ENCODE results near the gene PNP.
A peak's percentile ranks its signal among the peaks of the same experiment; 100 is the strongest.

PNP gene

GRCh38 chr14:20429801-20430669 lies 39.2 kb upstream of the PNP start:
- H3K4me1 ChIP-seq (ENCODE audit: low read length) = peaks cover 46% of the 10 kb centered on the region
- no peaks in the 10 kb centered on the region for H3K27me3 ChIP-seq (ENCODE audit: low read depth, low read length)
- no peak overlapping the region for H3K9ac ChIP-seq (ENCODE audit: low read length)
- no peaks in the 10 kb centered on the region for H3K9me3 ChIP-seq (ENCODE audit: insufficient read depth, low read length)
- TF ChIP-seq EZH2phosphoT487 (IDR thresholded peaks at IDR 0.05; ENCODE audit: low read depth) = no peak
- TF ChIP-seq CTCF (IDR thresholded peaks at IDR 0.05; ENCODE audit: low read depth, low read length) = no peak
- no peaks in the 10 kb centered on the region for H3K79me2 ChIP-seq (ENCODE audit: low read length)
- no peak overlapping the region for H2AFZ ChIP-seq (ENCODE audit: low read depth, low read length)
- no peak overlapping the region for H3K4me3 ChIP-seq (ENCODE audit: low read length)
- no peak overlapping the region for H3K4me2 ChIP-seq (ENCODE audit: low read length)
- H3K36me3 ChIP-seq (replicated peaks; ENCODE audit: low read depth, low read length) = no peaks in the 10 kb centered on the region
- H4K20me1 ChIP-seq (ENCODE audit: insufficient read depth, low read length) = no peaks in the 10 kb centered on the region
- 0 out of 2 replicates have a peak overlapping the region, but pooled peaks have one; percentile 94 for H3K27ac ChIP-seq (ENCODE audit: low read length)

GRCh38 chr14:20434701-20435581 lies 34.3 kb upstream of the PNP start:
- Histone ChIP-seq H3K27ac (ENCODE audit: low read length) (no peak overlapping the region), H4K20me1 (ENCODE audit: insufficient read depth, low read length) (no peaks in the 10 kb centered on the region), H2AFZ (ENCODE audit: low read depth, low read length) (no peak overlapping the region), H3K27me3 (ENCODE audit: low read depth, low read length) (no peaks in the 10 kb centered on the region), H3K4me3 (ENCODE audit: low read length) (no peak overlapping the region), H3K9ac (ENCODE audit: low read length) (no peak overlapping the region), H3K4me1 (ENCODE audit: low read length) (peaks cover 35% of the 10 kb centered on the region), H3K4me2 (ENCODE audit: low read length) (no peak overlapping the region), H3K36me3 (replicated peaks; ENCODE audit: low read depth, low read length) (peaks cover 5% of the 10 kb centered on the region), H3K9me3 (ENCODE audit: insufficient read depth, low read length) (no peaks in the 10 kb centered on the region), H3K79me2 (ENCODE audit: low read length) (no peaks in the 10 kb centered on the region)
- TF ChIP-seq CTCF (IDR thresholded peaks at IDR 0.05; ENCODE audit: low read depth, low read length) (no peak), EZH2phosphoT487 (IDR thresholded peaks at IDR 0.05; ENCODE audit: low read depth) (no peak)

- Histone ChIP-seq H3K9me3 (ENCODE audit: insufficient read depth, low read length) (no peaks in the 10 kb centered on the region), H3K4me3 (ENCODE audit: low read length) (no peak within 1 kb of the TSS), H3K36me3 (replicated peaks; ENCODE audit: low read depth, low read length) (peaks cover 5% of the 10 kb centered on the region), H3K27me3 (ENCODE audit: low read depth, low read length) (no peaks in the 10 kb centered on the region), H3K27ac (ENCODE audit: low read length) (no peak within 1 kb of the TSS), H4K20me1 (ENCODE audit: insufficient read depth, low read length) (no peaks in the 10 kb centered on the region), H2AFZ (ENCODE audit: low read depth, low read length) (no peak within 1 kb of the TSS), H3K4me2 (ENCODE audit: low read length) (no peak within 1 kb of the TSS), H3K9ac (ENCODE audit: low read length) (no peak within 1 kb of the TSS), H3K4me1 (ENCODE audit: low read length) (peaks cover 35% of the 10 kb centered on the region), H3K79me2 (ENCODE audit: low read length) (no peaks in the 10 kb centered on the region)
- TF ChIP-seq CTCF (IDR thresholded peaks at IDR 0.05; ENCODE audit: low read depth, low read length) (no peak), EZH2phosphoT487 (IDR thresholded peaks at IDR 0.05; ENCODE audit: low read depth) (no peak)
These were observed 33.4 kb upstream of the PNP start, which contains the start of gene KLHL33 for GRCh38 chr14:20435582-20436362. KLHL33 (minus strand) TSS chr14:20436166; CDS start chr14:20435811, 355 bp downstream.

Data from OCI-LY3 (cell line).